Esophagus muscularis mucosa (tissue), 4 donors: ENCODE results near the gene C11orf71.

Experiments
- EP300 ChIP-seq: sonication (generic); formaldehyde crosslinking; IDR thresholded peaks from one replicate; pipeline ENCODE4 v1.6.1; 2017; ENCODE audit warnings: antibody characterized with exemption
- POLR2A ChIP-seq: fragments of 450-650 bp; IDR thresholded peaks from one replicate; pipeline ENCODE4 v1.6.1; 2017; ENCODE audit warnings: antibody characterized with exemption, moderate library complexity, mild to moderate bottlenecking, low read depth
- POLR2AphosphoS5 ChIP-seq, 2 donors: sonication (generic); formaldehyde crosslinking; IDR thresholded peaks; one replicate each; pipeline ENCODE4 v1.6.1; 2017; ENCODE audit warnings: antibody characterized with exemption in 2 of 2
- TF ChIP-seq, protein P1 (sequence below), 3 experiments: fragments of 200-600 bp in 2 of 3; fragments of 450-650 bp in 1 of 3; sonication (generic) in 2 of 3; IDR thresholded peaks; one replicate each; pipeline ENCODE4 v1.5.1; 2017 to 2019; ENCODE audit warnings: antibody characterized with exemption in 3 of 3, mild to moderate bottlenecking in 2 of 3, moderate library complexity in 1 of 3

DNA sequence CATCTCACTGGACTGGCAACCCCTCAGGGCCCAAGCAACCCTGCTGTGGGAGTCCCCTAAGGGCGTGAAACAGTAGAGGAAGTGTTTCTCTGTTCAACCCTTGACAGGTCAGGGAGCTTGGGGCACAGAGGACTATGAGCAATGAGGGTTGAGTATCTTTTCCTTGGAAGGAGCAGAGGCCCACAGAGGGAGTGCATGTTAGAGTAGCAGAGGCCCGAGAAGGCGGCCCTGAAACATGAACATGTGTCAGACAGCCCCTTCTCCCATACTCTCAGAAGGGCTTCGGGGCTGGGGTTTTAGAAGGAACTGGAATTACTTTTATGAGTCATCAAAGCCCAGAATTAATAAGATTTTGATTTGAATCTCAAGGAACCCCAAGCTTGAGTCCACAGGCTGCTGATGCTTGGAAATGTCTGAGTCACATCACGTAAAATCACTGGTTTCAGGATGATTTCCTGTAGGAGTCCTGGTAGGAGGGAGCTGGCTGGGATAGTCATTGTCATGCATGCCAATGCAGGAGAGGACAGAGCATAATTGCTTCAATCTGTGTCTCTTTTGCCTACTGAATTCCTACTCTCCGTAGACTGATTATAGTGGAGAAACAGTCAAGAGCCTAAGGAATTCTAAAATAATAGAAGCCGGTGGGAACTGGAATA lies 22.6 kb downstream of the C11orf71 start:
- TF ChIP-seq, protein P1, sequence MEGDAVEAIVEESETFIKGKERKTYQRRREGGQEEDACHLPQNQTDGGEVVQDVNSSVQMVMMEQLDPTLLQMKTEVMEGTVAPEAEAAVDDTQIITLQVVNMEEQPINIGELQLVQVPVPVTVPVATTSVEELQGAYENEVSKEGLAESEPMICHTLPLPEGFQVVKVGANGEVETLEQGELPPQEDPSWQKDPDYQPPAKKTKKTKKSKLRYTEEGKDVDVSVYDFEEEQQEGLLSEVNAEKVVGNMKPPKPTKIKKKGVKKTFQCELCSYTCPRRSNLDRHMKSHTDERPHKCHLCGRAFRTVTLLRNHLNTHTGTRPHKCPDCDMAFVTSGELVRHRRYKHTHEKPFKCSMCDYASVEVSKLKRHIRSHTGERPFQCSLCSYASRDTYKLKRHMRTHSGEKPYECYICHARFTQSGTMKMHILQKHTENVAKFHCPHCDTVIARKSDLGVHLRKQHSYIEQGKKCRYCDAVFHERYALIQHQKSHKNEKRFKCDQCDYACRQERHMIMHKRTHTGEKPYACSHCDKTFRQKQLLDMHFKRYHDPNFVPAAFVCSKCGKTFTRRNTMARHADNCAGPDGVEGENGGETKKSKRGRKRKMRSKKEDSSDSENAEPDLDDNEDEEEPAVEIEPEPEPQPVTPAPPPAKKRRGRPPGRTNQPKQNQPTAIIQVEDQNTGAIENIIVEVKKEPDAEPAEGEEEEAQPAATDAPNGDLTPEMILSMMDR (IDR thresholded peaks at IDR 0.05) = no peak
- TF ChIP-seq EP300 (no peak), POLR2A (no peak), POLR2AphosphoS5 (IDR thresholded peaks at IDR 0.05) (no peak)
